NCI-H2029 (cell line): ENCODE measurements around the gene SBNO2.
"Not testable (repeated sequence)": the region's sequence is repeated elsewhere in the genome, so short reads cannot be mapped to it uniquely, and the experiment has no call there.

ENCODE experiments used
- DNase-seq: peaks from one replicate; lab custom pipeline; 2025; lab: John Stamatoyannopoulos, UW

The SBNO2 gene

GRCh38 chr19:1118999-1119398 lies 55.1 kb downstream of the SBNO2 start:
- DNase-seq: no peak

- DNase-seq: no peak
Observed at GRCh38 chr19:1117654-1118053, 56.4 kb downstream of the SBNO2 start.

- no peak for DNase-seq
Observed at GRCh38 chr19:1116726-1117581, 57.1 kb downstream of the SBNO2 start.

- DNase-seq: no peak
Observed at GRCh38 chr19:1115646-1116420, 58.2 kb downstream of the SBNO2 start.

- not testable (repeated sequence) for DNase-seq
Observed at GRCh38 chr19:1114728-1115127, 59.3 kb downstream of the SBNO2 start.

- no peak for DNase-seq
Observed at GRCh38 chr19:1113986-1114483, 60.0 kb downstream of the SBNO2 start.

GRCh38 chr19:1113030-1113985 lies 60.8 kb downstream of the SBNO2 start:
- DNase-seq: peak; percentile 86

- DNase-seq: no peak
Observed at GRCh38 chr19:1112268-1113029, 61.6 kb downstream of the SBNO2 start.

- DNase-seq: no peak
Observed at GRCh38 chr19:1111641-1112267, 62.3 kb downstream of the SBNO2 start.

GRCh38 chr19:1110809-1111640 lies 63.0 kb downstream of the SBNO2 start:
- DNase-seq: no peak

GRCh38 chr19:1109697-1110671 lies 64.1 kb downstream of the SBNO2 start:
- no peak for DNase-seq

GRCh38 chr19:1109032-1109551 lies 65.0 kb downstream of the SBNO2 start:
- DNase-seq: no peak

- no peak for DNase-seq
Observed at GRCh38 chr19:1108291-1109031, 65.6 kb downstream of the SBNO2 start.

GRCh38 chr19:1107661-1108261 lies 66.3 kb downstream of the SBNO2 start:
- no peak for DNase-seq

GRCh38 chr19:1106841-1107660 lies 67.0 kb downstream of the SBNO2 start:
- no peak for DNase-seq
